Common myeloid progenitor, CD34-positive (primary cell): ENCODE data around the gene TMEM88.

Experiments
- CTCF ChIA-PET: fragments of 350-600 bp; sonication (Branson Sonifier 250); formaldehyde crosslinking; loops from one replicate; lab custom pipeline; 2021; ENCODE audit warnings: antibody characterized with exemption; lab: Charles Lee
- POLR2A ChIA-PET: fragments of 350-600 bp; sonication (Branson Sonifier 250); formaldehyde crosslinking; loops from one replicate; lab custom pipeline; 2021; ENCODE audit warnings: antibody characterized with exemption; lab: Charles Lee
- DNase-seq, 3 donors: peaks; one replicate each; pipeline versions ENCODE4 v3.0.0 to v3.0.0-alpha.2; 2013
- H3K27ac ChIP-seq, 2 experiments: 1 replicate in 1 of 2; 2 replicates in 1 of 2; pipeline ENCODE4 v1.7.0; 2013; ENCODE audit warnings: inconsistent platforms in 2 of 2, low read length in 2 of 2, mild to moderate bottlenecking in 2 of 2, low read depth in 1 of 2, moderate library complexity in 1 of 2; ENCODE audit not compliant: severe bottlenecking in 2 of 2, insufficient read depth in 1 of 2, poor library complexity in 1 of 2
- H3K27me3 ChIP-seq, 5 experiments: replicated peaks in 2 of 5; 1 replicate in 3 of 5; 2 replicates in 2 of 5; pipeline versions ENCODE4 v1.6.1 to v1.7.0; 2013; ENCODE audit warnings: low read length in 4 of 5, mild to moderate bottlenecking in 2 of 5, moderate library complexity in 2 of 5, inconsistent platforms in 1 of 5; ENCODE audit not compliant: insufficient read depth in 5 of 5, control insufficient read depth in 4 of 5
- H3K36me3 ChIP-seq, 4 experiments: 1 replicate in 2 of 4; 2 replicates in 2 of 4; pipeline versions ENCODE4 v1.6.1 to v1.7.0; 2013; ENCODE audit warnings: low read length in 3 of 4, control low read depth in 1 of 4, mild to moderate bottlenecking in 1 of 4; ENCODE audit not compliant: control insufficient read depth in 4 of 4, insufficient read depth in 4 of 4
- H3K4me1 ChIP-seq, 4 experiments: 1 replicate in 3 of 4; 2 replicates in 1 of 4; pipeline versions ENCODE4 v1.6.1 to v1.7.1; 2013; ENCODE audit warnings: low read length in 3 of 4, mild to moderate bottlenecking in 3 of 4, control low read depth in 1 of 4, inconsistent platforms in 1 of 4, moderate library complexity in 1 of 4; ENCODE audit not compliant: control insufficient read depth in 4 of 4, insufficient read depth in 4 of 4; ENCODE audit errors: control extremely low read depth in 1 of 4
- H3K4me3 ChIP-seq, 7 experiments: 1 replicate in 4 of 7; 2 replicates in 3 of 7; pipeline versions ENCODE4 v1.5.1 to v1.7.0; 2013; ENCODE audit warnings: mild to moderate bottlenecking in 7 of 7, low read length in 6 of 7, moderate library complexity in 6 of 7, inconsistent platforms in 2 of 7, low read depth in 2 of 7, control low read depth in 1 of 7; ENCODE audit not compliant: insufficient read depth in 4 of 7, control insufficient read depth in 1 of 7; ENCODE audit errors: extremely low read depth in 1 of 7
- H3K9me3 ChIP-seq, 5 experiments: 1 replicate in 4 of 5; 2 replicates in 1 of 5; pipeline versions ENCODE4 v1.6.1 to v1.7.1; 2013; ENCODE audit warnings: low read length in 4 of 5, mild to moderate bottlenecking in 2 of 5, inconsistent platforms in 1 of 5, low read depth in 1 of 5, moderate library complexity in 1 of 5; ENCODE audit not compliant: control insufficient read depth in 4 of 5, insufficient read depth in 2 of 5; ENCODE audit errors: control extremely low read depth in 1 of 5
- WGBS: methylation state at CpG from one replicate; pipeline ENCODE4 v1.1.5; 2013; ENCODE audit not compliant: insufficient coverage; 5-methylcytosine and 5-hydroxymethylcytosine counted together

Gene TMEM88

GRCh38 chr17:7894866-7895265, 40.0 kb downstream of the TMEM88 start:
- H3K27ac ChIP-seq: no peak overlapping the region
- H3K4me1 ChIP-seq: peaks cover 0 to 2% (median 1%) of the 10 kb centered on the region in 4 experiments
- ChIA-PET CTCF (interaction anchor here (1.0 to 15.0 kb wide), 2 partner anchors 29 to 70 kb away, joined by 3 to 316 read pairs; no protein-coding TSS in a partner anchor), POLR2A (no interaction called here)
- H3K4me3 ChIP-seq: no peak overlapping the region
- WGBS: 100% methylated on average over 5 of the region's 8 CpGs
- H3K36me3 ChIP-seq: peaks cover 12 to 85% (median 70%) of the 10 kb centered on the region in 4 experiments
- no peaks in the 10 kb centered on the region for H3K27me3 ChIP-seq
- DNase-seq: no peak
- H3K9me3 ChIP-seq: no peaks in the 10 kb centered on the region

GRCh38 chr17:7897090-7897489, 42.2 kb downstream of the TMEM88 start:
- peaks cover 12 to 85% (median 70%) of the 10 kb centered on the region in 4 experiments for H3K36me3 ChIP-seq
- no peaks in the 10 kb centered on the region for H3K27me3 ChIP-seq
- 97% methylated on average over 12 of the region's 13 CpGs for WGBS
- POLR2A ChIA-PET: no interaction called here
- no peaks in the 10 kb centered on the region for H3K9me3 ChIP-seq
- DNase-seq: no peak
- H3K27ac ChIP-seq: no peak overlapping the region
- no peaks in the 10 kb centered on the region for H3K4me1 ChIP-seq
- H3K4me3 ChIP-seq: no peak overlapping the region
- CTCF ChIA-PET: interaction anchor here (1.0 to 15.0 kb wide), 17 partner anchors 10 to 163 kb away, joined by 3 to 316 read pairs (median 12); partner anchors contain the start of genes CYB5D1, NAA38 and TMEM88

DNA sequence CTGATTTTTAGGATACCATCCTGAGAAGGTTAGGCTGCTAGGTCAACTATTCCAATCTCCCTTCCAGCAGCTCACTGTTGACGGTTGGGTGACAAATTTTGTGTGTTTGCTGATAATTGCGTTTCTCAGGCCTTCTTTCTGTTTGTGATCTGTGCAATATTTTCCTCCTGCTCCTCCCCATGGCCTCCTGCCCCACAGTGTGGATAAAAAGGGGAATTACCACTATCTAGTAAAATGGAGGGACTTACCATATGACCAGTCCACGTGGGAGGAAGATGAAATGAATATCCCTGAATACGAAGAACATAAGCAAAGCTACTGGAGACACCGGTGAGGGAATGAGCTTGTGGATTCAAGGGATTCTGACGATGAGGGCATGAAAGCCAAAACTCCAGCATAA, 42.9 kb downstream of the TMEM88 start:
- 79% methylated on average over 4 of the region's 6 CpGs for WGBS
- ChIA-PET CTCF (interaction anchor here (0.6 to 15.0 kb wide), 21 partner anchors 9 to 168 kb away, joined by 3 to 316 read pairs (median 5); partner anchors contain the start of genes CYB5D1, NAA38 and TMEM88), POLR2A (interaction anchor here (1.1 kb wide), 1 partner anchor 14 kb away, joined by 3 read pairs; no protein-coding TSS in a partner anchor)
- H3K4me3 ChIP-seq: no peak overlapping the region
- no peaks in the 10 kb centered on the region for H3K4me1 ChIP-seq
- peak; percentile 74 to 89 (median 87) for DNase-seq
- H3K27ac ChIP-seq: no peak overlapping the region
- no peaks in the 10 kb centered on the region for H3K9me3 ChIP-seq
- peaks cover 13 to 90% (median 75%) of the 10 kb centered on the region in 4 experiments for H3K36me3 ChIP-seq
- no peaks in the 10 kb centered on the region for H3K27me3 ChIP-seq

- Histone ChIP-seq H3K27ac (no peak overlapping the region), H3K4me3 (no peak overlapping the region), H3K36me3 (peaks cover 19 to 98% (median 87%) of the 10 kb centered on the region in 4 experiments), H3K27me3 (no peaks in the 10 kb centered on the region), H3K4me1 (no peaks in the 10 kb centered on the region), H3K9me3 (no peaks in the 10 kb centered on the region)
- WGBS: 99% methylated on average over 20 of the region's 22 CpGs
- CTCF ChIA-PET: interaction anchor here (0.7 to 15.0 kb wide), 5 partner anchors 10 to 160 kb away, joined by 3 to 316 read pairs (median 4); no protein-coding TSS in a partner anchor
- DNase-seq: no peak
- POLR2A ChIA-PET: no interaction called here
Measured at GRCh38 chr17:7903154-7904103, 48.6 kb downstream of the TMEM88 start.
